GM19099 (cell line): Measurements from ENCODE around the gene NOL6.

Source experiments
- POLR2A ChIP-seq: IDR thresholded peaks from 3 replicates; pipeline ENCODE4 v1.6.1; 2011; ENCODE audit warnings: low read depth; ENCODE audit not compliant: insufficient read length; ENCODE audit errors: extremely low read depth

Gene NOL6

GRCh38 chr9:33473643-33474352 is at the start of gene NOL6:
Gene NOL6, minus strand, starts transcription at chr9:33473924. Its CDS starts 82 bp downstream, at chr9:33473842.
- TF ChIP-seq POLR2A = peak; percentile 79

- TF ChIP-seq POLR2A = no peak
Observed at GRCh38 chr9:33517373-33517772, 43.6 kb upstream of the NOL6 start.

- TF ChIP-seq POLR2A = no peak
Observed at GRCh38 chr9:33510262-33511183, 36.8 kb upstream of the NOL6 start.

GRCh38 chr9:33506626-33507370 is 33.1 kb upstream of the NOL6 start:
- no peak for TF ChIP-seq POLR2A

- no peak for TF ChIP-seq POLR2A
Observed at GRCh38 chr9:33498387-33498786, 24.7 kb upstream of the NOL6 start.

GRCh38 chr9:33489066-33489465 is 15.3 kb upstream of the NOL6 start:
- no peak for TF ChIP-seq POLR2A

- TF ChIP-seq POLR2A = no peak
Observed at GRCh38 chr9:33480976-33481375, 7.3 kb upstream of the NOL6 start.

- no peak for TF ChIP-seq POLR2A
Observed at GRCh38 chr9:33480106-33480505, 6.4 kb upstream of the NOL6 start.

GRCh38 chr9:33476503-33476902 is 2.8 kb upstream of the NOL6 start:
- no peak for TF ChIP-seq POLR2A

GRCh38 chr9:33475357-33475756 is 1.6 kb upstream of the NOL6 start:
- no peak for TF ChIP-seq POLR2A

- TF ChIP-seq POLR2A = no peak
Observed at GRCh38 chr9:33472881-33473615, 676 bp downstream of the NOL6 start.

GRCh38 chr9:33472171-33472880 is 1.4 kb downstream of the NOL6 start:
- TF ChIP-seq POLR2A = no peak

GRCh38 chr9:33471361-33471760 is 2.4 kb downstream of the NOL6 start:
- TF ChIP-seq POLR2A = no peak

- no peak for TF ChIP-seq POLR2A
Observed at GRCh38 chr9:33469891-33470290, 3.8 kb downstream of the NOL6 start.

GRCh38 chr9:33468797-33469621 is 4.7 kb downstream of the NOL6 start:
- TF ChIP-seq POLR2A = no peak
